KOPT-K1 (cell line): Measurements from ENCODE around the gene NCKAP5.

Experiments
- H3K27ac ChIP-seq: fragments of 200-600 bp; sonication (generic); 2 replicates; pipeline ENCODE4 v1.5.1; 2016; ENCODE audit warnings: antibody characterized with exemption, mild to moderate bottlenecking, low read depth, low read length; ENCODE audit not compliant: poor library complexity, severe bottlenecking
- H3K36me3 ChIP-seq: fragments of 200-600 bp; sonication (generic); 2 replicates; pipeline ENCODE4 v1.5.1; 2017; ENCODE audit warnings: antibody characterized with exemption, mild to moderate bottlenecking, low read length, moderate library complexity; ENCODE audit not compliant: insufficient read depth
- H3K9me3 ChIP-seq: fragments of 200-600 bp; sonication (generic); 2 replicates; pipeline ENCODE4 v1.5.1; 2017; ENCODE audit warnings: antibody characterized with exemption, low read length, mild to moderate bottlenecking; ENCODE audit not compliant: insufficient read depth, poor library complexity, severe bottlenecking

The NCKAP5 gene

GRCh38 chr2:133557614-133558013 lies 10.6 kb downstream of the NCKAP5 start:
- Histone ChIP-seq H3K9me3 (no peaks in the 10 kb centered on the region), H3K27ac (no peak overlapping the region), H3K36me3 (no peaks in the 10 kb centered on the region)

DNA sequence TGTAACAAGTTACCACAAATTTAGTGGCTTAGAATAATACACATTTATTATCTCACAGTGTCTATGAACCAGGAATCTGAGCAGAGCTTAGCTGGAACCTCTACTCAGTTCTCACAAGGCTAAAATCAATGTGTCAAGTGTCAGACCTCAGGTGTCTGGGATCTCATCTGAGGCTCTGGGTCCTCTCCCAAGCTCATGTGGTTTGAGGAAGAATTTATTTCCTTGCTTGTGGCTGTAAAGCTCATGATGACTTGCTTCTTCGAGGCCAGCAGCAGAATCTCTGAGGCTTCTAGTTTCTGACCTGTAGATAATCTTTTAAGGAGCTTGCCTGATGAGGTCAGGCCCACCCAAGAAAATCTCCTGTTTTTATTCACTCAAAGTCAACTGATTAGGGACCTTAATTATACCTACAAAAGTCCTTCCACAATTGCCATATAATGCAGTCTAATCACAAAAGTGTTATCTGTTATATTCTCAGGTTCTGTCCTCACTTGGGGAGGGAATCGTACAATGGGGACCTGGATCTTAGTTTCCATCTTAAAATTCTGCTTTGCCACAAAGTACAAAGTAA lies 14.3 kb downstream of the NCKAP5 start:
- no peaks in the 10 kb centered on the region for H3K9me3 ChIP-seq
- no peaks in the 10 kb centered on the region for H3K36me3 ChIP-seq

GRCh38 chr2:133553251-133553650 lies 15.0 kb downstream of the NCKAP5 start:
- Histone ChIP-seq H3K36me3 (no peaks in the 10 kb centered on the region), H3K27ac (no peak overlapping the region), H3K9me3 (no peaks in the 10 kb centered on the region)

More for the DNA sequence above, 14.3 kb downstream of the NCKAP5 start:
- no peak overlapping the region for H3K27ac ChIP-seq

- H3K27ac ChIP-seq, result no peak overlapping the region
- no peaks in the 10 kb centered on the region for H3K36me3 ChIP-seq
- H3K9me3 ChIP-seq, result no peaks in the 10 kb centered on the region
Measured at GRCh38 chr2:133552821-133553220, 15.4 kb downstream of the NCKAP5 start.

GRCh38 chr2:133541797-133542196 lies 26.5 kb downstream of the NCKAP5 start:
- Histone ChIP-seq H3K36me3 (no peaks in the 10 kb centered on the region), H3K27ac (no peak overlapping the region), H3K9me3 (no peaks in the 10 kb centered on the region)

DNA sequence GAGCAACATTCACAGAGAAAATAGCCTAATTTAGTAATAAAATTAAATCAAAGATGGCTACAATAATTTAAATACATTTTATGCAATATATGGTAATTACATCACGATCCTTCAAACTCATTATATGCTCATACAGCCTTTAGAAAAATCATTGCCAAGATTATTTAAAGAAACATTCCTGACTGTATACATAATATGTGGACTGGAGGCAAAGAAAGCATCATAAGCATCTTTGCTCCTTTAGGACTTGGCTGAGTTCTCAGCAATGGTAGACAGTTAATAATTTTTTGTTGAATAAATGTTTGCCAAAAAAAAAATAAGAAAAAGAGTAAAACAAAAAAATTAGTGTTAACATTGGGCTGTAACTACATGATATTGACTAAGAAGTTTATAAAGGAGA lies 26.9 kb downstream of the NCKAP5 start:
- H3K36me3 ChIP-seq, result no peaks in the 10 kb centered on the region
- no peaks in the 10 kb centered on the region for H3K9me3 ChIP-seq
- H3K27ac ChIP-seq, result no peak overlapping the region

DNA sequence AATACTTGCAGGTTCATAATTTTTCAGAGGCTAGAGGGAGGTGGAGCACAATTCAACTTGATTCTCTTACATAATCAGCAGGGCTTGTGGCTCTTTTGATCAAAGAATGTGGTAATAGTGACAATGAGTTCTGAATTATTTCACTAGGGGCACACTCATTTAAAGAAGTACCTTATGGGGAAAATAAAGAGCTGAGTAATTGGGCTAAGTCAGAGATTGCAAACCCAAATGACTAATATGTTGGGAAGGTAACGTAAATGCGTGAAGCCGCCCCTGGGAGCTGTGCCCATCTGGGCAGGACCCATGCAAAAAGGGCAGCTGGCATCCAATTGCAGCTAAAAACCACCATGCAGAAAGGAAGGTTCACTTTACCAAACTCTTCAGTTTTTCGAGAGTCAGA lies 35.3 kb downstream of the NCKAP5 start:
- Histone ChIP-seq H3K27ac (no peak overlapping the region), H3K36me3 (no peaks in the 10 kb centered on the region), H3K9me3 (no peaks in the 10 kb centered on the region)

- no peaks in the 10 kb centered on the region for H3K9me3 ChIP-seq
- H3K36me3 ChIP-seq, result no peaks in the 10 kb centered on the region
- H3K27ac ChIP-seq, result no peak overlapping the region
Measured at GRCh38 chr2:133531382-133531781, 36.9 kb downstream of the NCKAP5 start.

GRCh38 chr2:133530645-133531044 lies 37.6 kb downstream of the NCKAP5 start:
- Histone ChIP-seq H3K9me3 (no peaks in the 10 kb centered on the region), H3K36me3 (no peaks in the 10 kb centered on the region), H3K27ac (no peak overlapping the region)

- Histone ChIP-seq H3K9me3 (no peaks in the 10 kb centered on the region), H3K27ac (no peak overlapping the region), H3K36me3 (no peaks in the 10 kb centered on the region)
Measured at GRCh38 chr2:133526530-133527300, 41.5 kb downstream of the NCKAP5 start.

- Histone ChIP-seq H3K9me3 (no peaks in the 10 kb centered on the region), H3K27ac (no peak overlapping the region), H3K36me3 (no peaks in the 10 kb centered on the region)
Measured at GRCh38 chr2:133525613-133526529, 42.4 kb downstream of the NCKAP5 start.

DNA sequence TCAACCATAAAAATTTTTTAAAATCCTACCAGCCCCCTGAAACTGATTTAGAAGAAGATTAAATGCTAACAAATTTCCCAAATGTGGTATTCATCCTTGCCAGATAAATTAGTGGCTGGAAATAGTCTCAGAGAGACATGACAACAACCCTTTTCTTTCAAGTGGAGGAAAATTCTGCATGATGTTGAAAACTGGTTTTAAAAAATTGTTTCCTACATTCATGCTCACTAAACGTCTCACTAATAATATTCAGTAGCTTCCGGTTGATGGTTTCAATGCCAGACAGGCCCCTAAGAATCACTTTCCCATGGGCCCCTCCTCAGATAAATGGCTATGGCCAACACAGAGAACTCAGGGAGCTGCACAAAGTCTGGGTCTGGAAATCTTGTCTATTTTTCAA lies 43.2 kb downstream of the NCKAP5 start:
- Histone ChIP-seq H3K27ac (no peak overlapping the region), H3K9me3 (no peaks in the 10 kb centered on the region), H3K36me3 (no peaks in the 10 kb centered on the region)

DNA sequence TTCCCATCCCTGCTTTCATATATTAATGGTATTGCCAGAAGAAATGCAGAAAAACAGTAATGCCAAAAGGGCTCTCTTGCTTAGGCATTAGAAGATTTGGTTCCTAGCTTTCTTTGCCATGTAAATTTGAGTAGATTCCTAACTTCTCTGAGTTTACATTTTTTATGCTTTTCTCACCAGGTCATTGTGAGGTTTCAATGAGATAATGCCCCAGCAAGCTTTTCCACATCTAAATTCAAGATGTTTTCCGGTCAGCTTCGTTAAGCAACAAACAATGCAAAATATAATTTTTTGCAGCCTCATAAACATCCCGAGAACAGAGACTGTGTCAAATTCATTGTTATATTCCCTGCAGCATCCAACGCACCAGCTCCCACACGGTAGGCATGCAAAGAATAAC lies 44.9 kb downstream of the NCKAP5 start:
- Histone ChIP-seq H3K36me3 (no peaks in the 10 kb centered on the region), H3K9me3 (no peaks in the 10 kb centered on the region), H3K27ac (no peak overlapping the region)

DNA sequence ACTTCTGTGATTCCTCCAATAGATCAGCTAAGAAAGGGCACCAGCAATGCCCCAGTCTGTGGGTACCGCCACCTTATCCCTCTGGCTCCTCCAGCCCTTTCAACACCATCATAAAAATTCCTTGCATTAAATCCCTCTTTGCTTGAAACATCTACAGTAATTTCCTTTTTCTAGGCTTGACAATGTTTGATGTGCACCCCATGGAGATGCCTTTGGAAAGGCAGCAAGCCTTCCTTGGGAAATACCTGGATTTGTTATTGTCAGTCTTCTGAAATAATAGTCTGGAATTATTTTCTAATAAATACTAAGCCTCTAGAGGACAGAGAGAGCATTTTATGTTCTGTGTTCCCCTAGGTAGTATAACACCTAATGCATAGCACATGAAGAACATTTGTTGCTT lies 46.1 kb downstream of the NCKAP5 start:
- H3K36me3 ChIP-seq, result no peaks in the 10 kb centered on the region
- no peaks in the 10 kb centered on the region for H3K9me3 ChIP-seq
- H3K27ac ChIP-seq, result no peak overlapping the region

DNA sequence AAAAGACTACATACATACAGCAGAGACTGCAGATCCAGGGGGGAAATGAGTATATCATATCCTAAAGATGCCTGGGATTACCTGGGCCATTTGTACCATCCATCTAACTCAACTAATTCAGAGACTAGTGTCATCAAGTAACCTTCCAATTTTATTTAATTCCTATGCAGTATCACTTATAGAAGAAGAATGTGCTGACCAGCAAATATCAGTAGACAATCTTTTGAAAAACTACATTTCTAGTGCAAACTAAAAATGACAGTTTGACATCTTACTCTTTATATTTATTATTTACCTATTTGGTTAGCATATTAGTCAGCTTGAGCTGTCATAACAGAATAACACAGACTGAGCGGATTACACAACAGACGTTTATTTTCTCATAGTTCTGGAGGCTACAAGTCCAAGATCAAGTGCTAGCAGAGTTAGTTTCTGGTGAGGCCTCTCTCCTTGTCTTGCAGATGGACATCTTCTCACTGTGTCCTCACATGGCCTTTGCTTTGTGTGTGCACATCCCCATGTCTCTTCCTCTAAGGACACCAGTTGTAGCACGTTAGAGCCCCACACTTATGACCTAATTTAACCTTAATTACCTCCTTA lies 47.0 kb downstream of the NCKAP5 start:
- no peak overlapping the region for H3K27ac ChIP-seq
- no peaks in the 10 kb centered on the region for H3K9me3 ChIP-seq
- H3K36me3 ChIP-seq, result no peaks in the 10 kb centered on the region
